Glutamatergic neuron (in vitro differentiated cells): ENCODE data around the gene PTK6. TPM values are rescaled to one million over a fixed set of nuclear protein-coding genes. Genes with fewer than 3 reads are reported as not detected.

ENCODE experiments used
- DNase-seq: peaks from one replicate; pipeline ENCODE4 v3.0.0; 2022
- H3K27ac Mint-ChIP-seq: one replicate; pipeline ENCODE4 v1.8.0; 2020; ENCODE audit warnings: mild to moderate bottlenecking, mixed read lengths, inconsistent platforms; ENCODE audit not compliant: unreplicated experiment
- H3K27me3 Mint-ChIP-seq: one replicate; pipeline ENCODE4 v1.8.0; 2020; ENCODE audit warnings: mild to moderate bottlenecking, moderate library complexity, mixed read lengths, inconsistent platforms; ENCODE audit not compliant: unreplicated experiment
- H3K36me3 Mint-ChIP-seq: one replicate; pipeline ENCODE4 v1.8.0; 2020; ENCODE audit warnings: mild to moderate bottlenecking, mixed read lengths, inconsistent platforms; ENCODE audit not compliant: unreplicated experiment
- H3K4me1 Mint-ChIP-seq: one replicate; pipeline ENCODE4 v1.8.0; 2020; ENCODE audit warnings: mild to moderate bottlenecking, low read depth, mixed read lengths, inconsistent platforms; ENCODE audit not compliant: unreplicated experiment
- H3K4me3 Mint-ChIP-seq: one replicate; pipeline ENCODE4 v1.8.0; 2020; ENCODE audit warnings: mild to moderate bottlenecking, mixed read lengths, inconsistent platforms; ENCODE audit not compliant: unreplicated experiment
- H3K9me3 Mint-ChIP-seq: one replicate; pipeline ENCODE4 v1.8.0; 2020; ENCODE audit warnings: mild to moderate bottlenecking, moderate library complexity, mixed read lengths, inconsistent platforms; ENCODE audit not compliant: unreplicated experiment
- CTCF ChIP-seq: fragments of 200-600 bp; sonication (generic); IDR thresholded peaks from one replicate; pipeline ENCODE4 v1.5.0; 2021; ENCODE audit not compliant: partially characterized antibody, unreplicated experiment
- total RNA-seq: library from RNA; stranded (reverse); fragmentation: NEBNext Ultra II Directional; extraction: Animal tissue kit (Norgen Biotek cat#: 25700); gene quantifications from one replicate; pipeline ENCODE4 v1.2.1, GENCODE V29; 2021; ENCODE audit not compliant: unreplicated experiment

Gene PTK6
- total RNA-seq, 1 donor from 2014 or later, result 0.17 TPM

GRCh38 chr20:63568986-63569949 lies 32.1 kb upstream of the PTK6 start:
- Mint-ChIP-seq H3K27me3 (peaks cover 1% of the 10 kb centered on the region), H3K4me3 (no peak overlapping the region), H3K4me1 (no peaks in the 10 kb centered on the region), H3K36me3 (no peaks in the 10 kb centered on the region), H3K27ac (no peak overlapping the region), H3K9me3 (no peaks in the 10 kb centered on the region)
- DNase-seq, result no peak
- TF ChIP-seq CTCF, result no peak

GRCh38 chr20:63568170-63568981 lies 31.2 kb upstream of the PTK6 start:
- no peak for DNase-seq
- peaks cover 1% of the 10 kb centered on the region for H3K27me3 Mint-ChIP-seq
- no peaks in the 10 kb centered on the region for H3K9me3 Mint-ChIP-seq
- H3K36me3 Mint-ChIP-seq, result no peaks in the 10 kb centered on the region
- no peaks in the 10 kb centered on the region for H3K4me1 Mint-ChIP-seq
- TF ChIP-seq CTCF, result no peak
- H3K27ac Mint-ChIP-seq, result no peak overlapping the region
- H3K4me3 Mint-ChIP-seq, result no peak overlapping the region

- Mint-ChIP-seq H3K27ac (no peak overlapping the region), H3K9me3 (no peaks in the 10 kb centered on the region), H3K4me1 (no peaks in the 10 kb centered on the region), H3K27me3 (peaks cover 1% of the 10 kb centered on the region), H3K36me3 (no peaks in the 10 kb centered on the region), H3K4me3 (no peak overlapping the region)
- DNase-seq, result no peak
- TF ChIP-seq CTCF, result no peak
Observed at GRCh38 chr20:63567386-63568169, 30.4 kb upstream of the PTK6 start.

GRCh38 chr20:63567136-63567385 lies 29.9 kb upstream of the PTK6 start:
- no peaks in the 10 kb centered on the region for H3K9me3 Mint-ChIP-seq
- H3K4me1 Mint-ChIP-seq, result no peaks in the 10 kb centered on the region
- no peaks in the 10 kb centered on the region for H3K36me3 Mint-ChIP-seq
- peaks cover 1% of the 10 kb centered on the region for H3K27me3 Mint-ChIP-seq
- no peak for DNase-seq
- H3K27ac Mint-ChIP-seq, result no peak overlapping the region
- H3K4me3 Mint-ChIP-seq, result no peak overlapping the region
- TF ChIP-seq CTCF, result no peak
